HepG2 (cell line): Measurements from ENCODE around the gene ARID3C. TPM values are rescaled to one million over a fixed set of nuclear protein-coding genes. Genes with fewer than 3 reads are reported as not detected.

Experiments
- FOXO1 ChIP-seq: sonication (generic); formaldehyde crosslinking; IDR thresholded peaks from 2 replicates; pipeline ENCODE4 v1.4.0; 2020; ENCODE audit warnings: missing genetic modification reagents
- HMGA1 ChIP-seq: sonication (generic); formaldehyde crosslinking; conservative IDR thresholded peaks from 2 replicates; pipeline ENCODE4 v1.4.0; 2020; ENCODE audit warnings: missing genetic modification reagents
- MED13 ChIP-seq: sonication (generic); formaldehyde crosslinking; IDR thresholded peaks from 2 replicates; pipeline ENCODE4 v1.5.0; 2020; ENCODE audit warnings: missing genetic modification reagents
- MTA1 ChIP-seq: sonication (generic); formaldehyde crosslinking; IDR thresholded peaks from 2 replicates; pipeline ENCODE4 v1.4.0; 2020; ENCODE audit warnings: missing genetic modification reagents, mild to moderate bottlenecking, borderline replicate concordance
- NFYC ChIP-seq: IDR thresholded peaks from 2 replicates; pipeline ENCODE4 v1.6.1; 2016; ENCODE audit warnings: missing genetic modification reagents, missing compliant biosample characterization
- NR2F6 ChIP-seq, 2 experiments: IDR thresholded peaks; 2 replicates each; pipeline ENCODE4 v1.6.1; 2016; ENCODE audit warnings: antibody characterized with exemption in 1 of 2, mild to moderate bottlenecking in 1 of 2
- RNF2 ChIP-seq: fragments of 450-650 bp; conservative IDR thresholded peaks from 2 replicates; pipeline ENCODE4 v1.6.1; 2016; ENCODE audit warnings: low read depth
- ZBTB38 ChIP-seq: sonication (generic); formaldehyde crosslinking; IDR thresholded peaks from 2 replicates; pipeline ENCODE4 v1.5.1; 2020; ENCODE audit warnings: mild to moderate bottlenecking, missing genetic modification reagents
- ZBTB49 ChIP-seq: sonication (generic); formaldehyde crosslinking; IDR thresholded peaks from 2 replicates; pipeline ENCODE4 v1.4.0; 2020; ENCODE audit warnings: missing genetic modification reagents, borderline replicate concordance
- ZGPAT ChIP-seq: IDR thresholded peaks from 2 replicates; pipeline ENCODE4 v1.6.1; 2016; ENCODE audit warnings: mild to moderate bottlenecking
- ZNF225 ChIP-seq: sonication (generic); formaldehyde crosslinking; IDR thresholded peaks from 2 replicates; pipeline ENCODE4 v1.4.0; 2020; ENCODE audit warnings: mild to moderate bottlenecking, missing genetic modification reagents
- ZNF350 ChIP-seq: sonication (generic); formaldehyde crosslinking; IDR thresholded peaks from 2 replicates; pipeline ENCODE4 v1.4.0; 2020; ENCODE audit warnings: mild to moderate bottlenecking, low read depth, missing genetic modification reagents, borderline replicate concordance
- ZNF652 ChIP-seq: IDR thresholded peaks from 2 replicates; pipeline ENCODE4 v1.6.1; 2016; ENCODE audit warnings: low read depth, borderline replicate concordance
- ZNF670 ChIP-seq: sonication (generic); formaldehyde crosslinking; IDR thresholded peaks from 2 replicates; pipeline ENCODE4 v1.8.0; 2022; ENCODE audit warnings: mild to moderate bottlenecking, missing genetic modification reagents, borderline replicate concordance
- ZNF703 ChIP-seq: sonication (generic); formaldehyde crosslinking; IDR thresholded peaks from 2 replicates; pipeline ENCODE4 v1.5.1; 2020; ENCODE audit warnings: missing genetic modification reagents, mild to moderate bottlenecking, moderate library complexity, borderline replicate concordance
- ZSCAN29 ChIP-seq: sonication (generic); formaldehyde crosslinking; conservative IDR thresholded peaks from 2 replicates; pipeline ENCODE4 v1.4.0; 2020; ENCODE audit warnings: mild to moderate bottlenecking, missing genetic modification reagents
- polyA plus RNA-seq, 8 experiments: library from polyadenylated mRNA; depleted of rRNA in 3 of 8; stranded (reverse) in 7 of 8; unstranded in 1 of 8; fragments of >200 nt; fragmentation: Illumina TruSeq in 4 of 8; extraction: Trizol in 4 of 8; gene quantifications; 2 replicates each; pipeline versions ENCODE4 v1.2.1 to v1.2.3, GENCODE V29; 2011 to 2016; ENCODE audit warnings: low read depth in 4 of 8, missing spikeins in 1 of 8, mixed read lengths in 1 of 8; ENCODE audit not compliant: insufficient read depth in 1 of 8
- total RNA-seq, 5 experiments: library from RNA; depleted of rRNA; stranded (reverse); fragments of >200 nt; fragmentation: Illumina TruSeq; extraction: Trizol; gene quantifications; 2 replicates each; pipeline ENCODE4 v1.2.3, GENCODE V29; 2016; ENCODE audit warnings: low read depth in 1 of 5
- TF ChIP-seq, protein P1 (sequence below): sonication (generic); formaldehyde crosslinking; IDR thresholded peaks from 2 replicates; pipeline ENCODE4 v1.5.1; 2020; ENCODE audit warnings: mild to moderate bottlenecking, missing genetic modification reagents, borderline replicate concordance
- TF ChIP-seq, protein P2 (sequence below): sonication (generic); formaldehyde crosslinking; IDR thresholded peaks from 2 replicates; pipeline ENCODE4 v1.8.1; 2022; ENCODE audit warnings: mild to moderate bottlenecking, missing genetic modification reagents

ARID3C gene
- total and polyA plus RNA-seq, 2 of the 13 experiments (the other 11 are each of a cell fraction or from before 2014, with no cell fraction given) = not detected

- TF ChIP-seq ZBTB49 (CRISPR knock-in tag) (no peak), NFYC (CRISPR knock-in tag) (peak; percentile 95), ZNF703 (CRISPR knock-in tag) (peak; percentile 19; the same call in 1 of the 2 replicates), RNF2 (no peak), ZGPAT (peak; percentile 80), MED13 (CRISPR knock-in tag) (no peak), ZBTB38 (CRISPR knock-in tag) (no peak), MTA1 (CRISPR knock-in tag) (no peak), ZNF225 (CRISPR knock-in tag) (no peak), ZSCAN29 (0 out of 2 replicates have a peak, but pooled peaks have one; percentile 37), FOXO1 (CRISPR knock-in tag) (no peak; the same call in 1 of the 2 replicates), ZNF350 (CRISPR knock-in tag) (peak; percentile 67; the same call in 1 of the 2 replicates), ZNF670 (CRISPR knock-in tag) (peak; percentile 68; the same call in 1 of the 2 replicates), NR2F6 (IDR thresholded peaks at IDR 0.05) (peak; percentile 40; the same call in 1 of the 2 replicates), NR2F6 (CRISPR knock-in tag; IDR thresholded peaks at IDR 0.05) (peak; percentile 51), ZNF652 (CRISPR knock-in tag) (peak; percentile 25; the same call in 1 of the 2 replicates), HMGA1 (CRISPR knock-in tag) (no peak)
- TF ChIP-seq, protein P1, sequence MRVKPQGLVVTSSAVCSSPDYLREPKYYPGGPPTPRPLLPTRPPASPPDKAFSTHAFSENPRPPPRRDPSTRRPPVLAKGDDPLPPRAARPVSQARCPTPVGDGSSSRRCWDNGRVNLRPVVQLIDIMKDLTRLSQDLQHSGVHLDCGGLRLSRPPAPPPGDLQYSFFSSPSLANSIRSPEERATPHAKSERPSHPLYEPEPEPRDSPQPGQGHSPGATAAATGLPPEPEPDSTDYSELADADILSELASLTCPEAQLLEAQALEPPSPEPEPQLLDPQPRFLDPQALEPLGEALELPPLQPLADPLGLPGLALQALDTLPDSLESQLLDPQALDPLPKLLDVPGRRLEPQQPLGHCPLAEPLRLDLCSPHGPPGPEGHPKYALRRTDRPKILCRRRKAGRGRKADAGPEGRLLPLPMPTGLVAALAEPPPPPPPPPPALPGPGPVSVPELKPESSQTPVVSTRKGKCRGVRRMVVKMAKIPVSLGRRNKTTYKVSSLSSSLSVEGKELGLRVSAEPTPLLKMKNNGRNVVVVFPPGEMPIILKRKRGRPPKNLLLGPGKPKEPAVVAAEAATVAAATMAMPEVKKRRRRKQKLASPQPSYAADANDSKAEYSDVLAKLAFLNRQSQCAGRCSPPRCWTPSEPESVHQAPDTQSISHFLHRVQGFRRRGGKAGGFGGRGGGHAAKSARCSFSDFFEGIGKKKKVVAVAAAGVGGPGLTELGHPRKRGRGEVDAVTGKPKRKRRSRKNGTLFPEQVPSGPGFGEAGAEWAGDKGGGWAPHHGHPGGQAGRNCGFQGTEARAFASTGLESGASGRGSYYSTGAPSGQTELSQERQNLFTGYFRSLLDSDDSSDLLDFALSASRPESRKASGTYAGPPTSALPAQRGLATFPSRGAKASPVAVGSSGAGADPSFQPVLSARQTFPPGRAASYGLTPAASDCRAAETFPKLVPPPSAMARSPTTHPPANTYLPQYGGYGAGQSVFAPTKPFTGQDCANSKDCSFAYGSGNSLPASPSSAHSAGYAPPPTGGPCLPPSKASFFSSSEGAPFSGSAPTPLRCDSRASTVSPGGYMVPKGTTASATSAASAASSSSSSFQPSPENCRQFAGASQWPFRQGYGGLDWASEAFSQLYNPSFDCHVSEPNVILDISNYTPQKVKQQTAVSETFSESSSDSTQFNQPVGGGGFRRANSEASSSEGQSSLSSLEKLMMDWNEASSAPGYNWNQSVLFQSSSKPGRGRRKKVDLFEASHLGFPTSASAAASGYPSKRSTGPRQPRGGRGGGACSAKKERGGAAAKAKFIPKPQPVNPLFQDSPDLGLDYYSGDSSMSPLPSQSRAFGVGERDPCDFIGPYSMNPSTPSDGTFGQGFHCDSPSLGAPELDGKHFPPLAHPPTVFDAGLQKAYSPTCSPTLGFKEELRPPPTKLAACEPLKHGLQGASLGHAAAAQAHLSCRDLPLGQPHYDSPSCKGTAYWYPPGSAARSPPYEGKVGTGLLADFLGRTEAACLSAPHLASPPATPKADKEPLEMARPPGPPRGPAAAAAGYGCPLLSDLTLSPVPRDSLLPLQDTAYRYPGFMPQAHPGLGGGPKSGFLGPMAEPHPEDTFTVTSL (CRISPR knock-in tag) = peak; percentile 56; the same call in 1 of the 2 replicates
- TF ChIP-seq, protein P2, sequence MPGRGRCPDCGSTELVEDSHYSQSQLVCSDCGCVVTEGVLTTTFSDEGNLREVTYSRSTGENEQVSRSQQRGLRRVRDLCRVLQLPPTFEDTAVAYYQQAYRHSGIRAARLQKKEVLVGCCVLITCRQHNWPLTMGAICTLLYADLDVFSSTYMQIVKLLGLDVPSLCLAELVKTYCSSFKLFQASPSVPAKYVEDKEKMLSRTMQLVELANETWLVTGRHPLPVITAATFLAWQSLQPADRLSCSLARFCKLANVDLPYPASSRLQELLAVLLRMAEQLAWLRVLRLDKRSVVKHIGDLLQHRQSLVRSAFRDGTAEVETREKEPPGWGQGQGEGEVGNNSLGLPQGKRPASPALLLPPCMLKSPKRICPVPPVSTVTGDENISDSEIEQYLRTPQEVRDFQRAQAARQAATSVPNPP (CRISPR knock-in tag) = 0 out of 2 replicates have a peak, but pooled peaks have one; percentile 39
These were observed 17.6 kb upstream of the ARID3C start, which contains the start of gene GALT (continued) for GRCh38 chr9:34646211-34647083.
